ENCODE results near the gene BASP1.

Gene BASP1

GRCh38 chr5:17216176-17216973 lies 1.1 kb upstream of the BASP1 start (continued):
- TF ChIP-seq KLF16 (tag by site-specific recombination; IDR thresholded peaks at IDR 0.05): no peak
- no peak for TF ChIP-seq HOXA7 (CRISPR knock-in tag; IDR thresholded peaks at IDR 0.05; ENCODE audit: borderline replicate concordance)
- TF ChIP-seq, protein P1, sequence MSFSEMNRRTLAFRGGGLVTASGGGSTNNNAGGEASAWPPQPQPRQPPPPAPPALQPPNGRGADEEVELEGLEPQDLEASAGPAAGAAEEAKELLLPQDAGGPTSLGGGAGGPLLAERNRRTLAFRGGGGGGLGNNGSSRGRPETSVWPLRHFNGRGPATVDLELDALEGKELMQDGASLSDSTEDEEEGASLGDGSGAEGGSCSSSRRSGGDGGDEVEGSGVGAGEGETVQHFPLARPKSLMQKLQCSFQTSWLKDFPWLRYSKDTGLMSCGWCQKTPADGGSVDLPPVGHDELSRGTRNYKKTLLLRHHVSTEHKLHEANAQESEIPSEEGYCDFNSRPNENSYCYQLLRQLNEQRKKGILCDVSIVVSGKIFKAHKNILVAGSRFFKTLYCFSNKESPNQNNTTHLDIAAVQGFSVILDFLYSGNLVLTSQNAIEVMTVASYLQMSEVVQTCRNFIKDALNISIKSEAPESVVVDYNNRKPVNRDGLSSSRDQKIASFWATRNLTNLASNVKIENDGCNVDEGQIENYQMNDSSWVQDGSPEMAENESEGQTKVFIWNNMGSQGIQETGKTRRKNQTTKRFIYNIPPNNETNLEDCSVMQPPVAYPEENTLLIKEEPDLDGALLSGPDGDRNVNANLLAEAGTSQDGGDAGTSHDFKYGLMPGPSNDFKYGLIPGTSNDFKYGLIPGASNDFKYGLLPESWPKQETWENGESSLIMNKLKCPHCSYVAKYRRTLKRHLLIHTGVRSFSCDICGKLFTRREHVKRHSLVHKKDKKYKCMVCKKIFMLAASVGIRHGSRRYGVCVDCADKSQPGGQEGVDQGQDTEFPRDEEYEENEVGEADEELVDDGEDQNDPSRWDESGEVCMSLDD (tag by site-specific recombination; IDR thresholded peaks at IDR 0.05): no peak
- TF ChIP-seq CTCF (tag by site-specific recombination; IDR thresholded peaks at IDR 0.05): peak; percentile 94
- no peak for TF ChIP-seq MZF1 (tag by site-specific recombination; IDR thresholded peaks at IDR 0.05; ENCODE audit: borderline replicate concordance)
- TF ChIP-seq ZBTB49 (tag by site-specific recombination; IDR thresholded peaks at IDR 0.05; ENCODE audit: low read depth): no peak
- 0 out of 2 replicates have a peak, but pooled peaks have one; percentile 18 for TF ChIP-seq BCL11A (tag by site-specific recombination; IDR thresholded peaks at IDR 0.05; ENCODE audit: low read depth)
- TF ChIP-seq, protein P2, sequence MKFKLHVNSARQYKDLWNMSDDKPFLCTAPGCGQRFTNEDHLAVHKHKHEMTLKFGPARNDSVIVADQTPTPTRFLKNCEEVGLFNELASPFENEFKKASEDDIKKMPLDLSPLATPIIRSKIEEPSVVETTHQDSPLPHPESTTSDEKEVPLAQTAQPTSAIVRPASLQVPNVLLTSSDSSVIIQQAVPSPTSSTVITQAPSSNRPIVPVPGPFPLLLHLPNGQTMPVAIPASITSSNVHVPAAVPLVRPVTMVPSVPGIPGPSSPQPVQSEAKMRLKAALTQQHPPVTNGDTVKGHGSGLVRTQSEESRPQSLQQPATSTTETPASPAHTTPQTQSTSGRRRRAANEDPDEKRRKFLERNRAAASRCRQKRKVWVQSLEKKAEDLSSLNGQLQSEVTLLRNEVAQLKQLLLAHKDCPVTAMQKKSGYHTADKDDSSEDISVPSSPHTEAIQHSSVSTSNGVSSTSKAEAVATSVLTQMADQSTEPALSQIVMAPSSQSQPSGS (tag by site-specific recombination; IDR thresholded peaks at IDR 0.05; ENCODE audit: low read depth): no peak
- peak; percentile 64 for TF ChIP-seq PRDM10 (tag by site-specific recombination; IDR thresholded peaks at IDR 0.05)
- TF ChIP-seq ZSCAN5A (tag by site-specific recombination; IDR thresholded peaks at IDR 0.05): peak; percentile 61; the same call in 1 of the 2 replicates
- TF ChIP-seq, protein P3, sequence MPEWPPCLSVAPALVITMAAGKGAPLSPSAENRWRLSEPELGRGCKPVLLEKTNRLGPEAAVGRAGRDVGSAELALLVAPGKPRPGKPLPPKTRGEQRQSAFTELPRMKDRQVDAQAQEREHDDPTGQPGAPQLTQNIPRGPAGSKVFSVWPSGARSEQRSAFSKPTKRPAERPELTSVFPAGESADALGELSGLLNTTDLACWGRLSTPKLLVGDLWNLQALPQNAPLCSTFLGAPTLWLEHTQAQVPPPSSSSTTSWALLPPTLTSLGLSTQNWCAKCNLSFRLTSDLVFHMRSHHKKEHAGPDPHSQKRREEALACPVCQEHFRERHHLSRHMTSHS (tag by site-specific recombination; IDR thresholded peaks at IDR 0.05): no peak
- TF ChIP-seq, protein P4, sequence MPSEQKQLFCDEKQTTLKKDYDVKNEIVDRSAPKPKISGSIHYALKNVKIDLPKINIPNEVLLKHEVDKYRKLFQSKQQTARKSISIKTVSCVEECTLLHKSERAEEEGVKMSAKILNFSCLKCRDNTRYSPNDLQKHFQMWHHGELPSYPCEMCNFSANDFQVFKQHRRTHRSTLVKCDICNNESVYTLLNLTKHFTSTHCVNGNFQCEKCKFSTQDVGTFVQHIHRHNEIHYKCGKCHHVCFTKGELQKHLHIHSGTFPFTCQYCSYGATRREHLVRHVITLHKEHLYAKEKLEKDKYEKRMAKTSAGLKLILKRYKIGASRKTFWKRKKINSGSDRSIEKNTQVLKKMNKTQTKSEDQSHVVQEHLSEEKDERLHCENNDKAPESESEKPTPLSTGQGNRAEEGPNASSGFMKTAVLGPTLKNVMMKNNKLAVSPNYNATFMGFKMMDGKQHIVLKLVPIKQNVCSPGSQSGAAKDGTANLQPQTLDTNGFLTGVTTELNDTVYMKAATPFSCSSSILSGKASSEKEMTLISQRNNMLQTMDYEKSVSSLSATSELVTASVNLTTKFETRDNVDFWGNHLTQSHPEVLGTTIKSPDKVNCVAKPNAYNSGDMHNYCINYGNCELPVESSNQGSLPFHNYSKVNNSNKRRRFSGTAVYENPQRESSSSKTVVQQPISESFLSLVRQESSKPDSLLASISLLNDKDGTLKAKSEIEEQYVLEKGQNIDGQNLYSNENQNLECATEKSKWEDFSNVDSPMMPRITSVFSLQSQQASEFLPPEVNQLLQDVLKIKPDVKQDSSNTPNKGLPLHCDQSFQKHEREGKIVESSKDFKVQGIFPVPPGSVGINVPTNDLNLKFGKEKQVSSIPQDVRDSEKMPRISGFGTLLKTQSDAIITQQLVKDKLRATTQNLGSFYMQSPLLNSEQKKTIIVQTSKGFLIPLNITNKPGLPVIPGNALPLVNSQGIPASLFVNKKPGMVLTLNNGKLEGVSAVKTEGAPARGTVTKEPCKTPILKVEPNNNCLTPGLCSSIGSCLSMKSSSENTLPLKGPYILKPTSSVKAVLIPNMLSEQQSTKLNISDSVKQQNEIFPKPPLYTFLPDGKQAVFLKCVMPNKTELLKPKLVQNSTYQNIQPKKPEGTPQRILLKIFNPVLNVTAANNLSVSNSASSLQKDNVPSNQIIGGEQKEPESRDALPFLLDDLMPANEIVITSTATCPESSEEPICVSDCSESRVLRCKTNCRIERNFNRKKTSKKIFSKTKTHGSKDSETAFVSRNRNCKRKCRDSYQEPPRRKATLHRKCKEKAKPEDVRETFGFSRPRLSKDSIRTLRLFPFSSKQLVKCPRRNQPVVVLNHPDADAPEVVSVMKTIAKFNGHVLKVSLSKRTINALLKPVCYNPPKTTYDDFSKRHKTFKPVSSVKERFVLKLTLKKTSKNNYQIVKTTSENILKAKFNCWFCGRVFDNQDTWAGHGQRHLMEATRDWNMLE (tag by site-specific recombination; conservative IDR thresholded peaks at IDR 0.05; ENCODE audit: low read depth): peak; percentile 36; the same call in 1 of the 2 replicates
- TF ChIP-seq ZNF670 (tag by site-specific recombination; IDR thresholded peaks at IDR 0.05; ENCODE audit: low read depth): no peak
- TF ChIP-seq ZNF610 (tag by site-specific recombination; IDR thresholded peaks at IDR 0.05; ENCODE audit: borderline replicate concordance): peak; percentile 55; the same call in 1 of the 2 replicates
- no peak for TF ChIP-seq ZNF23 (tag by site-specific recombination; IDR thresholded peaks at IDR 0.05; ENCODE audit: borderline replicate concordance)
- no peak for TF ChIP-seq ZNF423 (tag by site-specific recombination; IDR thresholded peaks at IDR 0.05)
- no peak for TF ChIP-seq ZNF223 (tag by site-specific recombination; IDR thresholded peaks at IDR 0.05)

Data from HEK293 (cell line).